ENCODE results near the gene MAN1A1.
"Not testable (repeated sequence)": the region's sequence is repeated elsewhere in the genome, so short reads cannot be mapped to it uniquely, and the experiment has no call there.

The MAN1A1 gene

GRCh38 chr6:119349361-119350201 is at the start of gene MAN1A1:
MAN1A1 (minus strand) TSS chr6:119349761; CDS start chr6:119349065, 696 bp downstream.
- DNase-seq: peak; percentile 67 to 85 (median 70)

- DNase-seq: no peak
These were observed 45.6 kb upstream of the MAN1A1 start for GRCh38 chr6:119395192-119395591.

GRCh38 chr6:119390247-119390793 is 40.8 kb upstream of the MAN1A1 start:
- no peak for DNase-seq

- DNase-seq: no peak
These were observed 36.4 kb upstream of the MAN1A1 start for GRCh38 chr6:119385994-119386393.

- no peak for DNase-seq
These were observed 34.9 kb upstream of the MAN1A1 start for GRCh38 chr6:119384444-119384843.

- no peak for DNase-seq
These were observed 30.2 kb upstream of the MAN1A1 start for GRCh38 chr6:119379809-119380208.

GRCh38 chr6:119377043-119377442 is 27.5 kb upstream of the MAN1A1 start:
- not testable (repeated sequence) for DNase-seq

GRCh38 chr6:119370080-119370479 is 20.5 kb upstream of the MAN1A1 start:
- no peak for DNase-seq

- no peak for DNase-seq
These were observed 19.4 kb upstream of the MAN1A1 start for GRCh38 chr6:119368921-119369320.

GRCh38 chr6:119361209-119361608 is 11.6 kb upstream of the MAN1A1 start:
- DNase-seq: no peak

GRCh38 chr6:119360262-119360915 is 10.8 kb upstream of the MAN1A1 start:
- no peak for DNase-seq

GRCh38 chr6:119355890-119356289 is 6.3 kb upstream of the MAN1A1 start:
- DNase-seq: no peak

GRCh38 chr6:119355157-119355556 is 5.6 kb upstream of the MAN1A1 start:
- no peak for DNase-seq

GRCh38 chr6:119353696-119354095 is 4.1 kb upstream of the MAN1A1 start:
- DNase-seq: no peak

- DNase-seq: no peak
These were observed 2.4 kb upstream of the MAN1A1 start for GRCh38 chr6:119352001-119352400.

- no peak for DNase-seq
These were observed 1.4 kb upstream of the MAN1A1 start for GRCh38 chr6:119350952-119351372.

- DNase-seq: peak in 2 of 4 experiments; percentile 34 to 49
These were observed 816 bp upstream of the MAN1A1 start for GRCh38 chr6:119350202-119350951.

GRCh38 chr6:119348748-119349360 is 707 bp downstream of the MAN1A1 start:
- peak in 2 of 4 experiments; percentile 13 to 18 for DNase-seq

- DNase-seq: peak in 3 of 4 experiments; percentile 8 to 18 (median 13)
These were observed 1.3 kb downstream of the MAN1A1 start for GRCh38 chr6:119348096-119348747.

GRCh38 chr6:119347466-119348095 is 2.0 kb downstream of the MAN1A1 start:
- DNase-seq: peak in 2 of 4 experiments; percentile 1 to 3

GRCh38 chr6:119346936-119347335 is 2.6 kb downstream of the MAN1A1 start:
- DNase-seq: no peak
